Islet of Langerhans (tissue), 1 donor: Measurements from ENCODE around the gene PXDN.
"Not testable (repeated sequence)": the region's sequence is repeated elsewhere in the genome, so short reads cannot be mapped to it uniquely, and the experiment has no call there.

Experiments
- FAIRE-seq: peaks from one replicate; lab custom pipeline; 2011; peaks lifted over from hg19 to GRCh38; lab: Jason Lieb, UNC

The PXDN gene

DNA sequence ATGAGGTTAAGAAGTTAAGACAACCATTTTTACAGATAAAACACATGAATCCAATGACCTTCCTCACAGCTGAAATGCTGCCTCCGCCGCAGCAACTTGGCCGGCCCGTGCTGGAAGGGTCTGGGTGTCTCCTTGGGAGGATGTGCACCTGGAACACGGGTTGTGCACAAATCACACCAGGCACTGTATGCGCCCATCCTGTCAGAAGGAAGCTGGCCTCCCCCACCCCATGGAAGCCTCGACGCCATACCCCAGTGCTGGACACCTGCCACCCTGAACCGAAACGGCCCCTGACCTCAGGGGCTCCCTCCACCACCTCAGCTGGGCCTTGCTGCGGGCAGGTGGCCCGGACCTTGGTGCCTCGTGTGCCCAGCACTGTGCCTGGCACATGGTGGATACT lies 111.8 kb downstream of the PXDN start:
- no peak for FAIRE-seq

- FAIRE-seq: no peak
Observed at GRCh38 chr2:1632002-1632348, 112.3 kb downstream of the PXDN start.

- no peak for FAIRE-seq
Observed at GRCh38 chr2:1631292-1632001, 112.9 kb downstream of the PXDN start.

GRCh38 chr2:1628893-1629292 lies 115.4 kb downstream of the PXDN start:
- FAIRE-seq: no peak

- FAIRE-seq: no peak
Observed at GRCh38 chr2:1627628-1628381, 116.5 kb downstream of the PXDN start.

GRCh38 chr2:1626271-1626681 lies 118.0 kb downstream of the PXDN start:
- no peak for FAIRE-seq

DNA sequence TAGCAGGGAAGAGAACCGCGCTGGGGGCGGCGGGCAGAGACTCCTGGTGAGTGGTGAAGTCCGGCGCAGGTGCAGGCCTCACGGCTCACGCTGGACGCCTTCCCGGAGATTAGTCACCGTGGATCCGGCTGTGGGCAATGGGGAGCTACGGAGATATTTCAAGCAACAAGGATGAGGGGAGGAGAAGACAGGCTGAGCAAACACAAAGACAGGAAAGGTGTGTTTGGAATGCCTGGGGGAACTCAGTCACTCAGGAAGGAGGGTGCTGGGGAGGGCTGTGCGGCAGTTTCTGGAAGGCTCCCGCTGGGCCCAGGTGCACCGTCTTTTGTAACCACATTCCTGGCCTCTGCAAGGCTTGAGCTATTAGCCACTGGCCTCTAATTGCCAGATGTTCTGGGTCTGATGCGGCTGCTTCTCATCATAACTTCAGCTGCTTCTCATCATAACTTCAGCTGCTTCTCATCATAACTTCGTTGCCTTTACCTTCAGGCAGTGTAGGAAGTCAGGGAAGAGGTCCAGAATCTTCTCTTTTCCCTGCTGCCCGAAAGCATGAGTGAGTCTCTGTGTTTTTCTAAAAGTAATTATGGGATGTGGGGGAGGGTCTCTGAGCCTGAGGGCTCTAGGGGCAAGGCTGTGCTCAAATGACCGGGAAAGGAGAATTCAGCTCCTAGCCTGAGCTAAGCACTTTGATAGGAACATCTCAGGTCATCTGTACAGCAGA lies 118.9 kb downstream of the PXDN start:
- no peak for FAIRE-seq

GRCh38 chr2:1623906-1624445 lies 120.3 kb downstream of the PXDN start:
- FAIRE-seq: no peak

- FAIRE-seq: no peak
Observed at GRCh38 chr2:1622521-1623200, 121.7 kb downstream of the PXDN start.

- not testable (repeated sequence) for FAIRE-seq
Observed at GRCh38 chr2:1621976-1622375, 122.3 kb downstream of the PXDN start.

DNA sequence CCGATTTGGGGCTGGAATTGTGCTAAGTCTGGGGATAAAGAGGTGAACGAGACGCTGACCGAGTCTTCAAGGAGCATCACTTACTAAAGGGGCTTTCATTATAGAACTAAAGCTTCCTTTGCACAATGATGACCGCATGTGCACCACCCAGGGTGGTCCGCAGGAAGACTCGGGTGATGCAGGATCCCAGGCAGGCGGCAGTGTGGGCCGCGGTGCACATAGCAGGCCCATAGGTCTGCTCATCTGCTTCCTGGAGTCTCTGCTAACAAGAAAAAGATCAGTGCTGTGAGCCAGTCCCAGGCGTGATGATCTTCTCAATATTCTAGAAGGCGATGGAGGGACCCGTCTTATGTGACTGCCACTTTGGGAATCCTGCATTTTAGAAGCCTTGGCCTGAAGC lies 122.8 kb downstream of the PXDN start:
- no peak for FAIRE-seq

DNA sequence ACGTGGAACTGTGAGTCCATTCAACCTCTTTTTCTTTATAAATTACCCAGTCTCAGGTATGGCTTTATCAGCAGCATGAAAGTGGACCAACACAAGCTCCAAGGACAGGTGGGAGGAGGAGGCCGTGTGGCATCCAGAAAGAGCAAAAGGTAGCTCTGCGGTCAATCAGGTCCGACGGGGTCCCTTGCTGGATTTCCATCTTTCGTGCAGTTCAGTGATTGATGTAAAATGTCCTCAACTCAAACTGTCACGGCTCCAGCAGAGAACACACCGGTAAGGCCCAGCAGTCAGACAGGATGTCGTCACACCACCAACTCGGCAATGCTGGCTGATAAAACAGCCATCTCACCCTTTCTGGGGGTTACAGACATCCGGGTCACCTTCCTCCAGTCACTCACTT lies 123.3 kb downstream of the PXDN start:
- no peak for FAIRE-seq

- FAIRE-seq: no peak
Observed at GRCh38 chr2:1620081-1620480, 124.2 kb downstream of the PXDN start.

DNA sequence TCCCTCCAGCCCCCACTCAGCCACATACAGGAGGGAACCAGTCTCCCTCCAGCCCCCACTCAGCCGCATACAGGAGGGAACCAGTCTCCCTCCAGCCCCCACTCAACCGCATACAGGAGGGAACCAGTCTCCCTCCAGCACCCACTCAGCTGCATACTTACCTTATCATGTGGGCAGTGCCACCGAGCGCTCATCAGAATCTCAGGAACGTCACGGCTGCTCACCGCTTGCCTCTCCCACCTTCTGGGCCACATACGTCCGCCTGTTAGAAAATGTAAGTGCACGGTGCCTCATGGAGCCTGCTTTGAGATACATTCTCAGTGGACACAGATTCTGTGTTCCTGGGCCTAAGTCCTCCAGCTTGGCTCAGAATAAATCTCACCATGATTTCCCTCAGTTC lies 124.8 kb downstream of the PXDN start:
- no peak for FAIRE-seq

DNA sequence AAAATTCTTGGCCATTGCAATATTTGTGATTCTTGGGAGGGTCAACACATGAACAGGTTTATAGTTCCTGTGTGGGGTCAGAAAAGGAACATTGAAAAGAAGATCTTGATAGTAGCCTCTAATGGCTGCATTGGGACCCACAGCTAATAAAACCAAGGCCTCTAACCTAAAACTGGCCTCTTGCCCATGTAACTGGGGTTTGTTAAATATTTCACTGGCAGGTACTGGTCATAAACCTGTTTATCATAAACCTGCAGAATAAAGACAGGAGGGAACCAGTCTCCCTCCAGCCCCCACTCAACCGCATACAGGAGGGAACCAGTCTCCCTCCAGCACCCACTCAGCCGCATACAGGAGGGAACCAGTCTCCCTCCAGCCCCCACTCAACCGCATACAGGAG lies 125.3 kb downstream of the PXDN start:
- FAIRE-seq: no peak

- FAIRE-seq: no peak
Observed at GRCh38 chr2:1618191-1618961, 125.9 kb downstream of the PXDN start.

DNA sequence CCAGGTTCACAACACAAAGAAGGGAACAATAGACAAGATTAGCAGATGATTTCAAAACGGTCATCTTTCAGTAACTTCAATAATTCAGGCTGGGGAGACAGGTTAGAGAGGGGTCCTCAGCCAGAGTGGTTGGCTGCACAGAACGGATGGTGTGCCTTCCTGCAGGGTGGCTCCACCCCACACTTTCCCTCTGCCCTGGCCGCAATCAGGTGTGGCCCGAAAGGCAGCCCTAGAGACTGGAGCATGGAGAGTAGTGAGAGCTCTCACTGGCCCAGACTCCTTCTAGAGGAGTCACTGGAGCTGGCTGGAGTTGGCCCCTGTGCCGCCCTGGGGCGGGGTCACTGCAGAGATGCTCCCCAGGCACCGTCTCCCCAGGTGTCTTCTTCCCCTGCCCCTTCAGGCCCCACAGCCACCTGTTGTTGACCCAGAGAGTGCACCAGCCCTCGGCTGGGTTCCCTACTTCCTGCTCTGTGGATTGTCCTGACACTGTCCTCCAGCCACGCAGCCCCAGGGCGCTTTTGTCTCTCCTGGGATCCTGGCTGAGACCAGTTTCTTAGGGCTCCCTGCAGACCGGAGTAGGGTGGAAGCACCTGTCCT lies 126.8 kb downstream of the PXDN start:
- no peak for FAIRE-seq

GRCh38 chr2:1614564-1614963 lies 129.8 kb downstream of the PXDN start:
- no peak for FAIRE-seq

DNA sequence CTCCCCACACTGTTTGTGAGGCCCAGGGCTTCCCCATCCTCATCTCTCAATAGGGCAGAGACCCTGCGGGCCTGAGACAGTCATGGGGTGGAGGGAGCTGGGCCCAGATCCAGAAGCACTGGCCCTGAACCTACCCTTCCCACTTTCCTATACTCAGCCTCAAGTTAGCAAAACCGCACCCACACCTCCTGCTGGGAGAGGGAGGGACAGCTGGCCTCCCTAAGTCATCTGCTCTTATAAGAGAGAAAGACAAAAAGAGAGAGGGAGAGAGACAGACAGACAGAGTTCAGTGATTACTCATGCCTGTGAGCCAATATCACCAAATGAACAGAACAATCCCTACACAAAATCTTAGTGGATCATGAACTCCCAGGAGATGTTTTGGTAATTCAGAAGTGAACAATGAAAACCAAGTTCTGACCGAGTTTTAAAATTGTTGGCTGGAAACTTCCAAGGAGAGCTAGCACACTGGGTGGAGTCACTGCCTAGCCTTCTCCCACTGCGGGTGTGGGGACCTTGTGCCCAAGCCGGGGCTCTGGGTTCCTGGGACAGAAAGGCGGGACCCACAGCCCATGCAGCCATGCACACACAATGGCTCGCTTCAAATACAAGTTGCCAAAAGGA lies 130.5 kb downstream of the PXDN start:
- FAIRE-seq: no peak

GRCh38 chr2:1613078-1613445 lies 131.3 kb downstream of the PXDN start:
- no peak for FAIRE-seq
